NCI-H146 (cell line): ENCODE measurements around the gene CLEC3A.
"Not testable (repeated sequence)": the region's sequence is repeated elsewhere in the genome, so short reads cannot be mapped to it uniquely, and the experiment has no call there.

Experiments used
- DNase-seq: peaks from one replicate; lab custom pipeline; 2025; lab: John Stamatoyannopoulos, UW

Gene CLEC3A

DNA sequence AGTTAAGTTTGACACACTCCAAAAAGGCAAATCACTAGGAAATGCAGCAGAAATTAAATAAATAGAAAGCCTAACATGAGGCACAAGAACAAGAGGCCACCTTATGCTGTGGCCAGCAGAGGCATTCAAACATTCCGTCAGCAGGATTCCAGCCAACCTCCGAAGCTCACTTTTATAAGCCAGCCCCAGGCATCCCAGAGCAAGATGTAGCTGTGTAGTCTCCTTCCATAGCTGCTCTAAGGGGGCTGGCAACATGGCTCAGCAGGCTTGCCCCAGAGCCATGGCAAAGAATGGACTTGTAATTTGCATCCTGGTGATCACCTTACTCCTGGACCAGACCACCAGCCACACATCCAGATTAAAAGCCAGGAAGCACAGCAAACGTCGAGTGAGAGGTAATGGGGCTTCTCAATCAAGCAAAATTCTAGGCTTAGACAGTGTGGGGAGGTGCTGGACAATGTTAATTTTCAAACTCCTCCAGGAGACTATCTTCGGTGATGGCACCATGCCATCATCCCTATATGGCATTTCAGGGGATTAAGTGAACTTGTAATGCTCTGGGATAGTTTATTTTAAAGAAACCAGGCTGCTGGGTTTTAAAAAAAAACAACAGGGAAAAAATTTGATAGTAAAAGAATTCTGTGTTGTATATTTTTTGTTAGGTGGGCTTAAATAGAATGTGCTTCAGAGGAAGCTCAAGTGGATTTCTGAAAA, at the start of gene CLEC3A:
TSS of gene CLEC3A (plus strand) at position 202 of the 714 bp plus-strand sequence. CDS start at position 281, 79 bp downstream.
- DNase-seq = no peak

DNA sequence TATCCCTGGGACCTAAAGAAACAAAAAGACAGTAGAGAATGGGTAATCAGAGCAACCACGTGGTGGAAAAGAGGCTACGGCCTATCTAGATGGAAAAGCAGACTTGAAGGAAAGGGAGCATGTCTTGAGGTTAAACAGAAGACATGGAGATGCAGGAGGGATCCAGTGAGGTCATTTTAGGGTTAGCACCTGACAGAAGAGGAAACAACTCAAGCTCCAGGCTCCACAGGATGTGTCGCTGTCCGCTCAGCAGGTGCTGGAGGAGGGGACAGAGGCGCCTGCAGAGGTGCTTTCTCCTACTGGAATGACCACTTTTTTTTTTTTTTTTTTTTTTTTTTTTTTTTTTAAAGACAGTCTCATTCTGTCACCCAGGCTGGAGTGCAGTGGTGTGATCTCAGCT, 47.5 kb upstream of the CLEC3A start:
- DNase-seq = peak; percentile 16

GRCh38 chr16:77975942-77976341, 46.4 kb upstream of the CLEC3A start:
- no peak for DNase-seq

DNA sequence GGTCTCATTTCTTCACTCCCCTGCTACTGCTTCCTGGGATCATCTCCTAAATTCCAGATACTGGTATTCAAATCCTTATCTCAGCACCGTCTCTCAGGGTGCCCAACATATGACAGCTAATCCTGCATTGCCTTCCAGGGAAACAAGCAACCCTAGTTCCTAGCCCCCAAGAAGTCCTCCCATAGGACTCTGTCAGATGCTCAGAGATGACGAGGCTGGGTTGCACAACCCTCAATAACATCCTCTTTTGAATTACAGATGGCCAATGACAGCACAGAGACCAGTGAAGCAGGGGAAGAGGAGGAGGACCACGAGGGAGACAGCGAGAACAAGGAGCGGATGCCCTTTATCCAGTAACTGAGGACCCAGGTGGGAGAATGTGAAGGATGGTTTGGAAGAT, 45.0 kb upstream of the CLEC3A start:
- DNase-seq = no peak

DNA sequence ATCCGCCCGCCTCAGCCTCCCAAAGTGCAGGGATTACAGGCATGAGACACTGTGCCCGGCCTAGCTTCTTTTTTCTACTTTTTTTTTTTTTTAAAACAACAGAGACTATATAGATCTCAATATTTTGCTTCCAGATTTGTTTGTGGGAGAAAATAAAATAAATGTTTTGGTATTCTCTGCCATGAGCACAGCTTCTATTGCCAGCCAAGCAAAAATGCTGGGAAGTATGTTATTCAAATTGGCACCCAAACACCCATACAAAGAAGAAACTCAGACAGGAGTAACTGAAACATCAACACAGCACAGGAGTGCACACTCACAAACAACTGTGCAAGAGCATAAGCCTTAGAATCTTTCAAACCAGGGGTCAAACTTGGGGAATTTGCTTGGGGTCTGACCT, 37.2 kb upstream of the CLEC3A start:
- DNase-seq = no peak

DNA sequence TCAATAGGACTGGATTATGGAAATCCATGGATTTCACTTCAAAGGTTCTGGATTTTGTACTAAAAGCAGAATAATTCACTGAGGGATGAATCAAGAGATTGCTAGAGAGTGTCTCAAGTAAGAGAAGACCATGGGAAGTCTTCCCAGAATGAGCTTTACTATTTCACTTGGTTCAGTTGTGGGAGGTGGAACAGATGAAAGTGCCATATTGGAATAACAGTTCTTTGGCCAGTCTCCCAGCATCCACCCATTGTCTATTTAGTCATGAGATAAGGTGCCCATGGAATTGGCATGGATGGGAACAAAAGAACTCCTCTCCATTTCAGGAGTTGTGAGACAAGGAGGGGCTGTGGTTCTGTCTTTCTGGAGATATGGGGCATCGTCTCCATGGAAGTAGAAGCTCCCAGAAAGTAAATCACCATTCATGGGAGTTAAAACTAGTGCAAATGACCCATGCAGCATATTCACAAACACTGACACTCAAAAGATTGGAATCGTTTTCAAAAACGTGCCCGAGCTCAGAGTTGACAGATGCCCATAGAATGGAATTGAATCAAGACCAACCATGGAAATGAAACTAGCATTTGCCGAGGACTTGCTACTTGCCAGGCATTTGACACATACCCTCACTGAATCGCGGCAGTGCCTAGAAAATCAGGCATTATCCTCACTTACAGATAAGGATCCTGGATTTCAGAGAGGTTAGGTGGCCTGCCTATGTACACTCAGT, 36.2 kb upstream of the CLEC3A start:
- DNase-seq = no peak

- peak; percentile 27 for DNase-seq
Observed at GRCh38 chr16:77987810-77988209, 34.5 kb upstream of the CLEC3A start.

GRCh38 chr16:77989846-77990245, 32.5 kb upstream of the CLEC3A start:
- no peak for DNase-seq

- DNase-seq = peak; percentile 37
Observed at GRCh38 chr16:77991701-77992100, 30.6 kb upstream of the CLEC3A start.

DNA sequence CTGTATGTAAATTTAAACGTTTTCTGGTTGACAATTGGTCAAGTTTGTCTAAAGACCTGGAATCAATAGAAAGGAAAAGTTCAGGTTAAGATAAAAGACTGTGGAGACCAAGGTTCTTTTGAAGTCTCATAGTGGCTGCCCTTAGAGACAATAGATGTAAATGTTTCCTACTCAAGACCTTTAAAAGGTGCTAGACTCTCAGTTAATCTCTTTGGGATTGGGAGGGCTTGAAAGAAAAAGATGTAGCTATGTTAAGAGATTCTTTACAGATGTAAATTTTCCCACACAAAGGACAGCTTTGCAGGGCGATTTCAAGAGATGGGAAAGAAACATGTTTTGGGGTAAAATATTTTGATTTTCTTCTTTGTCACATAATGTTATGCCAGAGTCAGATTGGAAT, 30.0 kb upstream of the CLEC3A start:
- DNase-seq = not testable (repeated sequence)

DNA sequence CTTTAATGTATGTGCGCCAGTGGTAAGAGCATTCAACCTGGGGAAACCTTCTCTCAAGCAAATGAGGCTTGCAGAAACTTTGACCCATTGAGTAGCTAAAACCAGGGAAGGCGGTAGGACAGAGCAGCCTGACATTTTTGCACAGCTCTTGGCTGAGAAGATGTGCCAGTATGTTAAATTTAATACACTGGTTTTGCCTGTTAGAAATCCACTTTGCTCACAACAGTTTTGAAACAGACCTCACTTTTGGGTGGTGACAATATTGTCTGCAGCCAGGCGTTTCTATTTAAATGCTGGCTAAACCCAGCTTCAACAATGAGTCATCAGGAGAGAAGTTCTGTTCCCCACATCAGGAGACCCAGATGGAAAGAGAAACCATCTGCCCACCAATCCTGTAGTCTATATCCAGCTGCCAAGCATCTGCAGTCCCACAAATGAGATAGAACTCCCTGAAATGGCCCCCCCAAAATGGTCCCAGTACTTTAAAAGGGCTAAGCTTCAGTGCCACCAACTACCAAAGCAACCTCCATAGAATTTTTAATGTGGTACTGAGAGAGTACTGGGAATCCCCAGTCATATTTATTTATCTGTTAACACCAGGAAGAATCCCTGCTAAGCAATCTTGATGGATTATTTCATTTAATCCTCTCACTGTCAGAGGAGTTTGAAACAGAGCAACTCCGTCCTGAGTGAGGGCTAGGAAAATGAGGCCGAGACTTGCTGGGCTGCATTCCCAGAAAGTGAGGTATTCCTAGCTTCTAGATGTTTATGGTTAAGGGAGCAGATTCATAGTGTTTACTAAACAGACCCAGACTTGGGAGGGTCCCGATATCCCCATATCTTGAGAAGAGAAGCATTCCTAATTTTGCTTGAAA, 29.0 kb upstream of the CLEC3A start:
- no peak for DNase-seq

- DNase-seq = no peak
Observed at GRCh38 chr16:77995843-77996455, 26.4 kb upstream of the CLEC3A start.

DNA sequence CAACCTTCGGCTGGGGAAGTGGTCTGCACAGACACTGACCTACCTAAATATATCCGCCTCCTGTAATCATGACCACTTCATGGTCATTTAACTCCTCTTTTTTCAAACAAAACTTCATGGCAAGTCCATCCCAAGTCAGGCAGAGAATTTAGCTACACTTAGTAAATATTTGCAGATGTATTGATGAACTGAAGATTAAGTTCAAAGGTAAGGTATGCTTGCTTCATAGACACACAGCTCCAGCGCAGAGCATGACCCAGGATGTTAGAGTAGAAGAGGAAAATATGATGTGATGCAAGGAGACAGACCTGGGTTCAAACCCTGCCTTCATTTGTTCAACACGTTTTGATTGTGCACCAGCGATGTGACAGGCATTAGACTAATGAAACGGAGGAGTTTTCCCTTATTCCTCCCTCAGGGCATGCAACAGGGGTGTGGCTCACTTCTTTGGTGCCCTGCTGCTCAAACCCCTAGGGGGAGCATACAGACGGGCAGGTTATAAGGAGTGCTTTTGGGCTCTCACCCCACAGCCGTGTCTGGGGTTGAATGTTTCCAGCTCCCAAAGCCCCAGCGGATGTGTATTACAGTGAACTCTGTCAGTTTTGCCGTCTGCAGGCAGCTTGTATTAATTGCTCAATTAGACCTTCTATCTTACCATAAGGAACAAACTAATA, 23.9 kb upstream of the CLEC3A start:
- DNase-seq = no peak

DNA sequence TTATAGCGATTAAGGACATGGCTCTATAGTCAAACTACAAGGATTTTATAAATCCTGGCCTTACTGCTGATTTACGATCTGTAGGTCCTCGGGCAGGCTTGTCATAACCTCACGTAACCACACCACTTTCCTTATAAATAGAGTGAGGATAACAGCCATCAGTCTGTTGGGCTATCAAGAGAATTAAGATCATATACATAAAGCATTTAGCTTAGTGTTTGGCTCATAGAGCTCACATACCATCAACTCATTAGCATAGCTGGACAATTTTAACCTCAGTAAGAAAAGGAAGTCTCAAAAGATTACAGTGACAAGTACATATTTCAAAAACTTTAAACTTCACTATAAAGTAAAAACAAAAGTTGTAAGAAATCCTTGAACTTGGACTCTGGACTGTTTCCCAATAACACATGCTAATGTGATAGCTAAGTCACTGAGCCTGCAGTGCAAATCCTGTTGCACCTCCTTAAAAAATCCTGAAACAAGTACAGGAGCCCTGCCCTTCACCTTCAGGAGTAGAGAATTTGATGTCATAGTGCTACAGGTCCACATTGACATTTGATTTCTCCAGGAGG, 20.8 kb upstream of the CLEC3A start:
- DNase-seq = no peak

GRCh38 chr16:78002915-78003538, 19.3 kb upstream of the CLEC3A start:
- DNase-seq = peak; percentile 90

DNA sequence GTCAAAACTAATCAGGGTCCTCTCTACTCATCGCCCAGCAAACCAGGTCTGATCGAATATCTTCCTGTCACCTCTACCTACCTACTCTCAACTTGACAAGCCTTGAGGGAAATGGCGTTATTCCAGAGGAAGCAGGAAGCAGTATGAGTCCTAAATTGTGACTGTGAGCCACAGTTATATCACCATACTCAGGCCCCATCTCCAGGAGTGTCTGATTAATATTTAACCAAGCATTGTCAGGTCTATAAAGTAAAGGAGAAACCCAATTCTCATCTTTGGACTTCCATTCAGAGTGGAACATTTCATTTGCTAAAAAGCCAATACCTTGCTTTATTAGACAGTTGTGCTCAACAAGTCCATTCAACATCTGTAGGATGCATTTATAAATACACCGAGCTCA, 17.8 kb upstream of the CLEC3A start:
- no peak for DNase-seq

DNA sequence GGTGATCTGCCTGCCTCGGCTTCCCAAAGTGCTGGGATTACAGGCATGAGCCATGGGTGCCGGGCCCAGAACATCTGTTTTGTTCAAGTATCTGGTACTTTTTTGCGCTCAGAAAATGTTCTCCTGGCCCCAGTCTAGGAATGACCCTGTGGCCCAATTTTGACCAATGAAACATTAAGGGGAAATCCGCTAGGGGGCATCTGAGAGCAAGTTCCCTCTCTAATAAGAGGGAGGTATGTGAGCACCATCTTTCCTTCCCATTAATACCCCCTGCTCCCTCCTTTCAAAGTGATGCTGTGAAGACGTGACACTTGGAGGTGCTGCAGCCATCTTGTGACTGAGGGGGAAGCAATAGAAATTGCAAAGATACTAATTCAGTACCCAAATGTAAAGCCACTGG, 16.5 kb upstream of the CLEC3A start:
- peak; percentile 20 for DNase-seq

GRCh38 chr16:78007121-78007520, 15.2 kb upstream of the CLEC3A start:
- no peak for DNase-seq

DNA sequence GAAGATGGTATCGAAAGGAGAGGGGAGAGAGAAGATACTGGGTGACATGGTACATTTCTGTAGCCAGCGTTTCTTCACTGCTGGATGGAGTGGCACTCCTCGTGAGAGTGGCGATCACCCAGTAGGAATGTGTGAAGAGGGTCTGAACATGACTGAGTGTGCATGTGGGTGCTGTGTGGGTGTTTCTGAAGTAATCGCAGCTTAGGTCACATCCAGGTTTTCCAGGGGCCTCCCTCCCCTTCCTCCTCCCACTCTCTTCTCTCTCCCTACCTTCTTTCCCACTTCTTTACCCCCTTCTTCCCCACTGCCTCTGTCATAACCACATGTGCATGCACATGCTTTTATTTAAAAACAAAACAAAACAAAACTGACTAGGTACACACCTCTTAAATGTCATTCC, 1.8 kb downstream of the CLEC3A start:
- no peak for DNase-seq

- DNase-seq = no peak
Observed at GRCh38 chr16:78025631-78026030, 3.3 kb downstream of the CLEC3A start.

DNA sequence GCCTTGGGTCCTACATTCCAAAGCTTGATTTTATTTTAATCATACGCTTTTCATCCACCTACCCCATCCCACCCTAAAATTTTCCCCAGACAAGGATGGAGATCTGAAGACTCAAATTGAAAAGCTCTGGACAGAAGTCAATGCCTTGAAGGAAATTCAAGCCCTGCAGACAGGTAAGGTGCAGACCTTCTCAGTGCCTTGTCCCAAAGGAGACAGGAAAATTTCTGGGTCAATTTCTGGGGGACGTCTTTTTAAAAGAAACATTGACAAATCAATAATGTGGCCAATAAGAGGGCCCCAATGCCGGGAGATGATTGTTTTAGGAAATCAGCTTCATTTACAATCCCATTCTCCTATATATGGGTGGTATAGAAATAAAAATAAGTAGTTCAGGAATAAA, 5.7 kb downstream of the CLEC3A start:
- DNase-seq = no peak
